NCI-H446 treated with DMSO at 0.1 percent for 48 hours (cell line): ENCODE measurements around the gene UBE2E3.
A peak's percentile ranks its signal among the peaks of the same experiment; 100 is the strongest.
"Not testable (repeated sequence)": the region's sequence is repeated elsewhere in the genome, so short reads cannot be mapped to it uniquely, and the experiment has no call there.

ENCODE experiments used
- DNase-seq: peaks from one replicate; lab custom pipeline; 2025; lab: John Stamatoyannopoulos, UW

The UBE2E3 gene

DNA sequence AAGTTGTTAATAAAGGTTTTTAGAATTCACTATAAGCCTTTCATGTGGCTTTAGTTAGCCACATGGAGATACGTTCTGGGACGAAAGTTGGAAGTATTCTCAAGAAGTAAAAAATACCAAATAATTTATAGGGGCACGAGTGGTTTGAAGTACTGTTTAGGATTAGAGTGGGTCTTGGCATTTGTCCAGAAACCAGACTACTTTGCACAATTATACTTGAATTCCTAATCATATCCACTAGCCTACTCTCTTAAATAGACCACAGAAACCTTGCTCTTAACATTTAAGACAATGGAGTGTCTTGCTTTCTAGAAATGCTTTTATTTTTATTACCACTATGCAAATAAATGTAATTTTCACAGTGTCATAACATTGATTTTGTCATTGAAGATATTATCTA is 44.6 kb downstream of the UBE2E3 start:
- DNase-seq: no peak

DNA sequence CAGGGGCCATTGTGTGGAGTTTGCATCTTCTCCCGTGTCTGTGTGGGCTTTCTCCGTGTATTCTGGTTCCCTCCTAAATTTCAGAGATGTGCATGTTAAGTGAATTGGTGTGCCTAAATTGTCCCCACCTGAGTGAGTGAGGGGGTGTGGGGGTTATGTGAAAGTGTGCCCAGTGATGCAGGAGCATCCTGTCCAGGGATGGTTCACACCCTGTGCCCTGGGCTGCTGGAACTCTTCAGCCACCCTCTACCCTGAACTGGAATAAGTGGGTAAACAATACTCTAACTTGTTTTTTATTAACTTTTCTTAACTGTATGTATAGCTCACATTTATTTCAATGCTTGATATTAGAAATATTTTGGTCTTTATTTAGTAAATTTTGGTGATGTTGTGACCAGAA is 56.0 kb downstream of the UBE2E3 start:
- DNase-seq: no peak

DNA sequence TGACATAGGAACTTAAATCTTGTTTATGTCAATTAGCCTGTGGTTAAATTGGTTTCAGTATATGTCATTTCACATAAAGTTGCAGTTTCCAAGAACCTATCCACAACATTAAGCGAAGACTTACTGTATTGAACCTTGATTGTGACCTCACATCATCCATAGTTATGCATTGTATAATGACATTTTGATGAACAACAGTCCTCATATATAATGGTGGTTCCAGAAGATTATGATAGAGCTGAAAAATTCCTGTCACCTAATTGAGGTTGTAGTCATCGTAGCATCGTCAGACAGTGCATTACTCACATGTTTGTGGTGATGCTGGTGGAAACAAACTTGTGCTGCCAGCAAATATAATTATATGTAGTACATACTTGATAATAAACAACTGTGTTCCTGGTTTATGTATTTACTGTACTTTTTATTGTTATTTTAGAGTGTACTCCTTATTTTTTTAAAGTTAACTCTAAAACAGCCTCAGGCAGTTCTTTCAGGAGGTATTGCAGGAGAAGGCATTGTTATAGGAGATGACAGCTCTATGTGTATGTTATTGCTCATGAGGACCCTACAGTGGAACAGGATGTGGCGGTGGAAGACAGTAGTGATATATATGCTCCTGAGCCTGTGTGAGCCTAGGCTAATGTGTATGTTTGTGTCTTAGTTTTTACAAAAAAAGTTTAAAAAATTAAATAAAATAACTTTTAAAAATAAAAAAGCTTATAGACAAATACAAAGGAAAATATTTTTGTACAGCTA is 56.6 kb downstream of the UBE2E3 start:
- DNase-seq: no peak

- no peak for DNase-seq
Observed at GRCh38 chr2:181037922-181038321, 57.5 kb downstream of the UBE2E3 start.

GRCh38 chr2:181038796-181039195 is 58.4 kb downstream of the UBE2E3 start:
- no peak for DNase-seq

GRCh38 chr2:181040839-181041238 is 60.4 kb downstream of the UBE2E3 start:
- not testable (repeated sequence) for DNase-seq

- DNase-seq: no peak
Observed at GRCh38 chr2:181041661-181042060, 61.3 kb downstream of the UBE2E3 start.

- no peak for DNase-seq
Observed at GRCh38 chr2:181042706-181043105, 62.3 kb downstream of the UBE2E3 start.

- DNase-seq: no peak
Observed at GRCh38 chr2:181046833-181047232, 66.4 kb downstream of the UBE2E3 start.

GRCh38 chr2:181047829-181048228 is 67.4 kb downstream of the UBE2E3 start:
- no peak for DNase-seq

DNA sequence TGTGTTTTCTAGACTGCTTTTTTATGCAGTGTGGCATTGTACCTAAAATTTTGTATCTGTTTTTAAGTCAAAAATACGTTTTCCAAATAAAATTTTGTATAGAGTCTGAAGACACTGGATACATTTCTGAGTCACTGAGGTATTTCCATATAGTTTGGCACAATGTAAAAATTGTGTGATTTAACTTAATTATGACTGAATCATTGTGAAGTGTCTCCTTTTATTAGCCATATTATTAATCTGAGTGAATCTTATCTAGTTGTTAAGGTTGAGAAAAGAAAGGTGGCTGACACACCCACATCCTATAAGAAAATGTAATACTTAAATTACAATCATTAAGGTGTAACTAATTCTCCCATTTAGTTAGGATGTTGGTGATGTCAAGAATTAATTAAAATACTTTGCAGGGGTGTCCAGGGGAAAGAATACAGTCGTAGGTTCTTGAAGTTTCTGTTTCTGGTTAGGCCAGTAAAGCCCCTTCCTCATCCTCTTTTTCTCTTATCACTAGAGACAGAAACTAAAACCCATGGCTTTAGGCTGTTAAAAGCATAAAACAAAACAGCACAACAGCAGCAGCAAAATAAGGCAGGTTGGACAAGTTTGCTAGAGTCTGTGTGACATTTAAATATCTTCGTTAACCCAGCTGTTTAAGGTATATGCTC is 71.6 kb downstream of the UBE2E3 start:
- no peak for DNase-seq

GRCh38 chr2:181052523-181052891 is 72.1 kb downstream of the UBE2E3 start:
- DNase-seq: no peak

- DNase-seq: no peak
Observed at GRCh38 chr2:181054256-181054655, 73.9 kb downstream of the UBE2E3 start.

DNA sequence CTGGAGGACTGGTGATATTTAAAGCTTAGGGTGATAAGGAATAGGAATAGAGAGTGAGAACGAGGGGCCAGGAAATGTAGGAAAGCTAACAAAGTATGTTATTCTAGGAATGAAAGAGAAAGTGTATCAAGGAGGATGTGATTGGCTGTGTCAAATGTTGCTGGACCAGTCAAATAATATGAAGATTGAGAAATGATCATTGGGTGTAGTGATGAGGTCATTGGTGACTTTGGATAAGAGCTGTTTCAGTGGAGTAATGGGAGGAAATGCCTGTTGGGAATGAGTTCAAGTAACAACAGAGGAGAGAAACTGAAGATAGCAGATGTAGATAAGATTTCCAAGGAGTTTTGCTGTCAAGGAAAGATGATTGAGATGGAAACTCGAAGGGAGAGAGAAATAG is 74.4 kb downstream of the UBE2E3 start:
- no peak for DNase-seq

GRCh38 chr2:181058378-181059269 is 78.2 kb downstream of the UBE2E3 start:
- DNase-seq: no peak

DNA sequence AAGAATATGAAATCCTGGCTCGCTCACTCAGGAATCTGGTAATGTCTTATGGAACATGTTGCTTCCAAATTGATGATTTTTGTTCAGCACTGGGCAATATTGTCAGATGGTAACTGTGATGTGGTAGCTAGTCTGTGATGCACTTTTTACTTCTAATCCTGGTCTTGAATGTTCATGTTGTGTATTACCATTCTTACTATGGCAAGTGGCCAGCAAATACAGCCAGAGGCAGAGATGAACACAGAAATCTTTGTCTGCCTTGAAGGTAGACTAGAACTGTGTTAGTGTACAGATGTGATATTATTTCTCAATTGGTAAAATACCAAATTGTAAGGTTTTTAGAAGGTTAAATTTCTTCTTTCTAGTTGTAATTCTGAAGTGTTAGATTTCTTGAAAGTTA is 83.3 kb downstream of the UBE2E3 start:
- no peak for DNase-seq

- no peak for DNase-seq
Observed at GRCh38 chr2:181065458-181065857, 85.1 kb downstream of the UBE2E3 start.

DNA sequence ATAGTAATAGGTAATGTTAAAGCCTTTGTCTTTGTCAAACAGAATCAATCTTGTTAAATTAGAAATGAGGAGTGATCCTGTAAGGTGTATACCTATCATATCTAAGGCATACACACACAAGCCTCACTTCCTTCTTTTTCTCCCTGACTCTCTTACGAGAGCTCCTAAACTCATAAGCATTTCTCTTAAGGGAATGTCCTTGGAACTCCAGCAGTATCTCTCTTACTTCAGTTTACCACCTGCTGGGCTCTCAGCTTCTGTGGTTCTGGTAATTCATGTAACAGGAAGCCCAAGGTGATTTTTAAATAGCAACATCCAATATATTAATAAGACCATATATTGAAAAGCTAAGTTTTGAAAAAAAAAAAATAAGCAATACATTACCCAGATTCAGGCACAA is 85.9 kb downstream of the UBE2E3 start:
- DNase-seq: no peak

GRCh38 chr2:181070119-181070835 is 89.9 kb downstream of the UBE2E3 start:
- no peak for DNase-seq

GRCh38 chr2:181070836-181071200 is 90.4 kb downstream of the UBE2E3 start:
- DNase-seq: no peak

DNA sequence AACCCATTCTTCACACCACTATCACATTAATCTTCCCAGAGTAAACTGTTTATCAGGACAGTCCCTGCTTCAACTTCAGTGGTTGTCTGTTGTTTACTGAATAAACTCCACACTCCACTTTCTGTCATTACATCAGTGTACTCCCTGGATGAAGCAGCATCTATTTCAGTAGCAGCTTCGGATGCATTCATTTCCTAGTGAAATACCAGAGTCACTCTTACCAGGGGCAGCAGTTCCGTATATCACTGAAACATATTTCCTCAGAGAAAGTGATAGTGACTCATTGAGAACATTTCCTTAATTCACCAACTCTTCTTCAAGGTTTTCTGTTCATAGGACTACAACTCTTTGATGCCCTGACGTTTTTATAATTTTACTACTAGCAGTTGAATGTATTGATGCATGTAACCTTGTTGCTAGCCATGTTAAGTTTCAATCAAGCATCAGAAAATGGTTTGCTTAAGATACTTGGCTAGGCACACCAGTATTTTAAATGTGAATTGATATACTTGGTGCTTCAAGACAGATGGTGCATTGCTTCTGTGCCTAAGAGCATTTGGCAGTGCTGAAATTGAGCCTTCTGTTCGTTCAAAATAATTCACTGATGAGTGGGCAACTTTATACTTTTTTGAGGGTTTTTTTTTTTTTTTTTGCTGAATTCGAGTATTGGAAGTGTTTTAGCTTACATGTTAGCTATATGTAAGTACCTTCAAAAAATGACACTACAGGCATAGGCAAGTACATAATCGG is 92.3 kb downstream of the UBE2E3 start:
- DNase-seq: peak; percentile 94
